Smooth muscle cell (in vitro differentiated cells): ENCODE results near the gene SMG5. TPM values are rescaled to one million over a fixed set of nuclear protein-coding genes. Genes with fewer than 3 reads are reported as not detected.
A peak's percentile ranks its signal among the peaks of the same experiment; 100 is the strongest.

Experiments
- DNase-seq: peaks from one replicate; lab custom pipeline; 2025; ENCODE audit not compliant: unreplicated experiment; lab: John Stamatoyannopoulos, UW
- H2AFZ ChIP-seq: fragments of 200-600 bp; sonication (generic); 2 replicates; pipeline ENCODE4 v1.6.0; 2016; ENCODE audit warnings: antibody characterized with exemption, low read depth, mild to moderate bottlenecking
- H3F3A ChIP-seq: fragments of 200-600 bp; sonication (generic); 2 replicates; pipeline ENCODE4 v1.6.0; 2017; ENCODE audit warnings: antibody characterized with exemption, low read depth
- H3K27ac ChIP-seq: fragments of 200-600 bp; sonication (generic); 2 replicates; pipeline ENCODE4 v1.5.1; 2016; ENCODE audit warnings: low read depth, mild to moderate bottlenecking
- H3K27me3 ChIP-seq: fragments of 200-600 bp; sonication (generic); 2 replicates; pipeline ENCODE4 v1.6.1; 2016; ENCODE audit warnings: low read depth, mild to moderate bottlenecking
- H3K36me3 ChIP-seq: fragments of 200-600 bp; sonication (generic); 2 replicates; pipeline ENCODE4 v1.5.1; 2016; ENCODE audit warnings: low read depth
- H3K4me1 ChIP-seq: fragments of 200-600 bp; sonication (generic); 2 replicates; pipeline ENCODE4 v1.5.1; 2016; ENCODE audit warnings: low read depth
- H3K4me2 ChIP-seq: fragments of 200-600 bp; sonication (generic); 2 replicates; pipeline ENCODE4 v1.6.0; 2016; ENCODE audit warnings: mild to moderate bottlenecking
- H3K4me3 ChIP-seq: fragments of 200-600 bp; sonication (generic); 2 replicates; pipeline ENCODE4 v1.5.1; 2016; ENCODE audit warnings: mild to moderate bottlenecking
- H3K79me2 ChIP-seq: fragments of 200-600 bp; sonication (generic); 2 replicates; pipeline ENCODE4 v1.6.0; 2016; ENCODE audit warnings: low read depth, mild to moderate bottlenecking
- H3K9ac ChIP-seq: fragments of 200-600 bp; sonication (generic); 2 replicates; pipeline ENCODE4 v1.6.0; 2016; ENCODE audit warnings: low read depth
- H3K9me3 ChIP-seq: fragments of 200-600 bp; sonication (generic); replicated peaks from 2 replicates; pipeline ENCODE4 v1.5.1; 2016; ENCODE audit warnings: low read depth
- H4K20me1 ChIP-seq: fragments of 200-600 bp; sonication (generic); 2 replicates; pipeline ENCODE4 v1.6.0; 2016; ENCODE audit warnings: low read depth
- WGBS: methylation state at CpG from one replicate; pipeline ENCODE4 v1.1.7; 2016; ENCODE audit warnings: low lambda C conversion rate; 5-methylcytosine and 5-hydroxymethylcytosine counted together
- polyA plus RNA-seq: library from polyadenylated mRNA; unstranded; fragments of >200 nt; fragmentation: Nextera tagmentation; extraction: Ambion mirVana; gene quantifications from 2 replicates; pipeline ENCODE4 v1.2.1, GENCODE V29; 2016
- total RNA-seq: library from RNA; depleted of rRNA; stranded (reverse); fragments of >200 nt; gene quantifications from 2 replicates; pipeline ENCODE4 v1.2.3, GENCODE V29; 2014
- TF ChIP-seq, protein P1 (sequence below): fragments of 200-600 bp; sonication (generic); IDR thresholded peaks from 2 replicates; pipeline ENCODE4 v1.5.1; 2017; ENCODE audit warnings: borderline replicate concordance, mild to moderate bottlenecking, antibody characterized with exemption; ENCODE audit not compliant: insufficient read depth, poor library complexity, severe bottlenecking

The SMG5 gene
- total and polyA plus RNA-seq, 2 experiments from 2014 or later, result 42.3 to 47.4 TPM

DNA sequence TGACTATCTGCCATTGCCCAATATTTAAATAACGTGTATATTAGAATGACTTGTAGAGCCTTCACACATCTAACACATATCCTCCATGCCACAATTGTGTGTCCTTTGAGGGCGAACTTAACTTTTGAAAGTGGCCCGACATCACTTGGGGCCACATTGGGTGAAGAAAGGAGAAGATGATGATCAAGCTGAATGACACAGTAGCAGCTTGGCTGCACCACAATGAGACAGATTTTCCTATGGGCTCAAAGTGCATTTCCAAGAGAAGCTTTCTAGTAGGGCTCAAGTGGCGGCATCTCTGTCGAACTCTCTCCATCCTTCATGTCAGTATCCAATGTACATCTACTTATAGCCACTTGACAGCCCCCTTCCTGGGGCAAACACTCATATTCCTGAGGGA, 44.4 kb downstream of the SMG5 start:
- DNase-seq, result no peak
- TF ChIP-seq, protein P1, sequence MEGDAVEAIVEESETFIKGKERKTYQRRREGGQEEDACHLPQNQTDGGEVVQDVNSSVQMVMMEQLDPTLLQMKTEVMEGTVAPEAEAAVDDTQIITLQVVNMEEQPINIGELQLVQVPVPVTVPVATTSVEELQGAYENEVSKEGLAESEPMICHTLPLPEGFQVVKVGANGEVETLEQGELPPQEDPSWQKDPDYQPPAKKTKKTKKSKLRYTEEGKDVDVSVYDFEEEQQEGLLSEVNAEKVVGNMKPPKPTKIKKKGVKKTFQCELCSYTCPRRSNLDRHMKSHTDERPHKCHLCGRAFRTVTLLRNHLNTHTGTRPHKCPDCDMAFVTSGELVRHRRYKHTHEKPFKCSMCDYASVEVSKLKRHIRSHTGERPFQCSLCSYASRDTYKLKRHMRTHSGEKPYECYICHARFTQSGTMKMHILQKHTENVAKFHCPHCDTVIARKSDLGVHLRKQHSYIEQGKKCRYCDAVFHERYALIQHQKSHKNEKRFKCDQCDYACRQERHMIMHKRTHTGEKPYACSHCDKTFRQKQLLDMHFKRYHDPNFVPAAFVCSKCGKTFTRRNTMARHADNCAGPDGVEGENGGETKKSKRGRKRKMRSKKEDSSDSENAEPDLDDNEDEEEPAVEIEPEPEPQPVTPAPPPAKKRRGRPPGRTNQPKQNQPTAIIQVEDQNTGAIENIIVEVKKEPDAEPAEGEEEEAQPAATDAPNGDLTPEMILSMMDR, result no peak
- no peak overlapping the region for H3K4me2 ChIP-seq
- no peaks in the 10 kb centered on the region for H3K36me3 ChIP-seq
- no peak overlapping the region for H3K27ac ChIP-seq
- H3K4me3 ChIP-seq, result no peak overlapping the region
- H3K9ac ChIP-seq, result no peak overlapping the region
- no peaks in the 10 kb centered on the region for H4K20me1 ChIP-seq
- H2AFZ ChIP-seq, result no peak overlapping the region
- 97% methylated on average over 5 of the region's 5 CpGs for WGBS
- H3K4me1 ChIP-seq, result no peaks in the 10 kb centered on the region
- H3K79me2 ChIP-seq, result no peaks in the 10 kb centered on the region
- H3K27me3 ChIP-seq, result no peaks in the 10 kb centered on the region
- H3F3A ChIP-seq, result no peaks in the 10 kb centered on the region
- no peaks in the 10 kb centered on the region for H3K9me3 ChIP-seq

DNA sequence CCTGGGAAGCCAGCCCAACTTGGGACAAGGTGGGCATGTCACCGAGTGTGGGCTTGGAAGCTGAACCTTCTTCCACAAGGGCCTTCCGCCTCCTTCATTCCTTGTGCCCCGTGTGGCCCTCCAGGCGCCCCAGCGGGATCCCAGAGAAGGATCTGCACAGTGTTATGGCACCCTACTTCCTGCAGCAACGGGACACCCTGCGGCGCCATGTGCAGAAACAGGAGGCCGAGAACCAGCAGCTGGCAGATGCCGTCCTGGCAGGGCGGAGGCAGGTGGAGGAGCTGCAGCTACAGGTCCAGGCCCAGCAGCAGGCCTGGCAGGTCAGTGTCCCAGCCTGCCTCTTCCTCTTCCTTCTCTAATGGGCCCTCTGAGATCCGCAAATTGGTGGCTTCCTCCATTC, 46.5 kb downstream of the SMG5 start:
- no peaks in the 10 kb centered on the region for H3K36me3 ChIP-seq

DNA sequence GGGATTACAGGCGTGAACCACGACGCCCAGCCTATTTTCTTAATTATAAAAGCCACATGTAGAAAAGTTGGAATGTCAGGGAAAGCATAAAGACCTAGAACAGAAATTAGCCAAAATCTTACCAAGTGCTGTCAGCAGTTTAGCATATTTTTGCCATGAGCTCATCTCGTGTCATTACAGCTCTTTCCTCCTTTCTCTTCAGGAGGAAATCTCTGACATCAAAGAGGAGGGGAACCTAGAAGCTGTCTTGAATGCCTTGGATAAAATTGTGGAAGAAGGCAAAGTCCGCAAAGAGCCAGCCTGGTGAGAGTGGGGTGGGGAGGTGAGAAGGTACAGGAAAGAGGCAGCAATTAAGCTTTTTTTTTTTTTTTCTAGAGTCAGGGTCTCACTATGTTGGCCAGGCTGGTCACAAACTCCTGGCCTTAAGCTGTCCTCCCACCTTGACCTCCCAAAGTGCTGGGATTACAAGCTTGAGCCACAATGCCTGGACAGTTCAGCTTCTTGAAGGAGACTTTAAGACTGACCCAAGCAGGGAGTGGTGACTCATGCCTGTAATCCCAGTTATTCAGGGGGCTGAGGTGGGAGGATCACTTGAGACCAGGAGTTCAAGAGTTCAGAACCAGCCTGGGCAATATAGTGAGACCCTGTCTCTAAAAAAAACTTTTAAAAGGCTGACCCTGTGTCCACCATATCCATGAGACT, 49.0 kb downstream of the SMG5 start:
- Histone ChIP-seq H3F3A (no peaks in the 10 kb centered on the region), H3K79me2 (no peaks in the 10 kb centered on the region), H3K27ac (peak overlapping the region; percentile 96), H3K27me3 (no peaks in the 10 kb centered on the region), H3K4me3 (no peak overlapping the region), H3K4me1 (no peaks in the 10 kb centered on the region), H3K4me2 (peak overlapping the region; percentile 63), H3K36me3 (no peaks in the 10 kb centered on the region), H3K9ac (peak overlapping the region; percentile 79), H2AFZ (no peak overlapping the region), H3K9me3 (no peaks in the 10 kb centered on the region), H4K20me1 (no peaks in the 10 kb centered on the region)
- 46% methylated on average over 5 of the region's 5 CpGs for WGBS
- TF ChIP-seq, protein P1, result no peak
- no peak for DNase-seq

More for the DNA sequence above, 46.5 kb downstream of the SMG5 start:
- no peak overlapping the region for H2AFZ ChIP-seq
- H3K27ac ChIP-seq, result no peak overlapping the region
- no peaks in the 10 kb centered on the region for H3K9me3 ChIP-seq
- no peaks in the 10 kb centered on the region for H3F3A ChIP-seq
- WGBS, result 96% methylated on average over 12 of the region's 12 CpGs
- no peak overlapping the region for H3K9ac ChIP-seq
- no peak overlapping the region for H3K4me2 ChIP-seq
- DNase-seq, result no peak
- no peaks in the 10 kb centered on the region for H3K79me2 ChIP-seq
- no peaks in the 10 kb centered on the region for H4K20me1 ChIP-seq
- no peak overlapping the region for H3K4me3 ChIP-seq
- no peaks in the 10 kb centered on the region for H3K4me1 ChIP-seq
- H3K27me3 ChIP-seq, result no peaks in the 10 kb centered on the region
- TF ChIP-seq, protein P1, result no peak
